Mucosa of stomach (tissue), 1 donor: ENCODE data around the gene SHPK.

Source experiments
- H3K27me3 ChIP-seq: one replicate; pipeline ENCODE4 v1.7.0; 2013; ENCODE audit warnings: mild to moderate bottlenecking, low read length; ENCODE audit not compliant: control insufficient read depth, insufficient read depth
- H3K36me3 ChIP-seq: one replicate; pipeline ENCODE4 v1.7.0; 2013; ENCODE audit warnings: low read length; ENCODE audit not compliant: control insufficient read depth, insufficient read depth
- H3K4me1 ChIP-seq: one replicate; pipeline ENCODE4 v1.7.0; 2013; ENCODE audit warnings: mild to moderate bottlenecking, low read length; ENCODE audit not compliant: control insufficient read depth, insufficient read depth
- H3K4me3 ChIP-seq: one replicate; pipeline ENCODE4 v1.7.0; 2013; ENCODE audit warnings: low read length
- H3K9ac ChIP-seq: one replicate; pipeline ENCODE4 v1.7.0; 2013; ENCODE audit warnings: mild to moderate bottlenecking, low read length, moderate library complexity
- H3K9me3 ChIP-seq: one replicate; pipeline ENCODE4 v1.7.0; 2013; ENCODE audit warnings: mild to moderate bottlenecking, low read length, moderate library complexity; ENCODE audit not compliant: control insufficient read depth
- donor health status: Pancreatic carcinoma.

The SHPK gene

DNA sequence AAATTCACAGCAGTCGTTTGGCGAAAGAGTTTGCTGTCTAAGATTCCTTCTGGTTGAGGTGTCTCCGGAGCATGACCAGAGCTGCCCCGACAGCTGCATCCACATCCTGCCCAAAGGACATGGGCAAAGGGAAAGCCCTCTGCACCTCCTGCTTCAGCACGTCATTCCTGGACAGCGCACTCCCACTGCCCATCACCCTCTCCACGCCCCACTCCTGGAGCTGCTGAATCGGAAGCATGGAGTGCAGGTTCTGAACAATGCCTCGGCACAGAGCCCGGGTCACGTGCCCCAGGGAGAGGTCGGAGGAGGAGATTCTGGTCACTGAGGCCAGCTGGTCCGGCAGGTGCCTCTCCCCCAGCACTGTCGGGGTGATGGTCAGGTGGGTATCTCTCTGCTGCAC, 25.5 kb downstream of the SHPK start:
- Histone ChIP-seq H3K27me3 (no peaks in the 10 kb centered on the region), H3K9ac (no peak overlapping the region), H3K9me3 (no peaks in the 10 kb centered on the region), H3K4me1 (no peaks in the 10 kb centered on the region), H3K4me3 (no peak overlapping the region), H3K36me3 (no peaks in the 10 kb centered on the region)

DNA sequence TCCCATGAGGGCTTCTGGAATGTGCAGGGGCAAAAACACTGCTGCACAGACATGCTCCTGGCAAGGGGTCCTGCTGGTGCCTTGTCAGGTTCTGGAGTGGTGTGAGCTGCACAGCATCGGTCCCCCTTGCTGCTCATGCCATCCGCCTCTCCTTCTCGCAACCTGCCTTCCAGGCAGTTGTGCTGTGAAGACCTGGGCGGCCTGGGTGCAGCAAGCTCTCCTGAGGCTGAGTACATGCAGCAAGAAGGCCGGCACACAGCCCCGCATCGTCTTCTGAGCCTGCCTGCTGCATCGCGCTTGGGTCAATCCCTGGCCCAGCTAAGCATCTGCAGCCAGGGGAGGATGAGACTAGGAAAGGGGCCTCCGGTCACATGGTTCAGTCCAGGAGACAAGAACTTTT, 26.4 kb downstream of the SHPK start:
- no peak overlapping the region for H3K4me3 ChIP-seq
- no peaks in the 10 kb centered on the region for H3K9me3 ChIP-seq
- H3K4me1 ChIP-seq, result no peaks in the 10 kb centered on the region
- H3K9ac ChIP-seq, result no peak overlapping the region
- H3K27me3 ChIP-seq, result no peaks in the 10 kb centered on the region
- H3K36me3 ChIP-seq, result no peaks in the 10 kb centered on the region

DNA sequence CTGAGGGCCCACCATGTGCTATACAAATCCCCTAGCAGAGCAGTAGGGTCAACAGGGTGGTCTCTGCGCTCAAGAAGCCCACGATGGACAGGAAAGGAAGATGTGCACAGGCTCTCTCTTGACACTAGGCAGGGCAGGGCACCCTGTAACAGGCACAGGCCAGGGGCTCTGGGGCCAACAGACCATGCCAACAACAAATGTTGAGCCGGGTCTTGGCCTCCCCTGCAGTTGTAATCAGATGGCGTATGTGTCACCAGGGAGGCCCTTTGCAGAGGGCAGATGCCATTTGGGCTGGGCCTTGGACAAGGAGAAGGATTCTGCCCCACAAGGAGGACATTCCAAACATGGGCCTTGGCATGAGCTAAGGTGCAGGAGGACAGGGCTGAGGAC, 32.2 kb downstream of the SHPK start:
- Histone ChIP-seq H3K27me3 (no peaks in the 10 kb centered on the region), H3K4me3 (no peak overlapping the region), H3K9me3 (no peaks in the 10 kb centered on the region), H3K36me3 (no peaks in the 10 kb centered on the region), H3K4me1 (no peaks in the 10 kb centered on the region), H3K9ac (no peak overlapping the region)

DNA sequence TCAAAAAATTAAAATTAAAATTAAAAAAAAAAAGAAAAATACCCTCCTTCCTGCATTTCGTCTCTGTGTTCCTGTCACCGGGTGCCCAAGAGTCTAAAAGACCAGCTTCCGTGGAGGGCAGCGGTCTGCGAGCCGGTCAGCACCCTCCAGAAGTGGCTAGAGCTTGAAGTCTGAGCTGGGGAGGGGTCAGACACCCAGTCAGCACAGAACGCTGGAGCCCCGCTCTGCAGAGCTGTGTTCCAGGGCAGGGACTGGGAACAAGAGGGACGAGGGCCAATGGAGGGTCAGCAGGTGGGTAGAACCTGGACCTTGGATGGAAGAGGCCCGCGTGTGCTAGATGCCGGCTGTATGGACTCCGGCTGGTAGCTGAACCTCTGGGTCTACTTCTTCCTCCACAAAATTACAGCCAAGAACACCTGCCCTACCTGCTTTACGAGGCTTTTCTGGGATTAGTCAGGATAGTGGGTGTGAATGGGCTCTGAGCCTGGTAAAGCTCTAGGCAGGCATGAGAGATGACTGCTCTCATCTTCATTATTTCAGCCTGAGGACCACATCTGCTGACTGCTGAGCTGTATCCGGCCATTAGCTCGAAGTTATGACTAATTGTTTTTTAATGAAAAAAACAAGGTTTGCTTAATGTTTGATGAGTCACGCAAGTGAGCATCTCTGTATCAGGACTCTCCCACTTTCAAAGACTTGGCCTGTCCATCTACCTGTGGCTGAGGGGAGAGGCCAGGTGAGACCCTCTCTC, 32.8 kb downstream of the SHPK start:
- H3K9me3 ChIP-seq, result no peaks in the 10 kb centered on the region
- H3K27me3 ChIP-seq, result no peaks in the 10 kb centered on the region
- H3K9ac ChIP-seq, result no peak overlapping the region
- no peaks in the 10 kb centered on the region for H3K36me3 ChIP-seq
- H3K4me1 ChIP-seq, result no peaks in the 10 kb centered on the region
- H3K4me3 ChIP-seq, result no peak overlapping the region

DNA sequence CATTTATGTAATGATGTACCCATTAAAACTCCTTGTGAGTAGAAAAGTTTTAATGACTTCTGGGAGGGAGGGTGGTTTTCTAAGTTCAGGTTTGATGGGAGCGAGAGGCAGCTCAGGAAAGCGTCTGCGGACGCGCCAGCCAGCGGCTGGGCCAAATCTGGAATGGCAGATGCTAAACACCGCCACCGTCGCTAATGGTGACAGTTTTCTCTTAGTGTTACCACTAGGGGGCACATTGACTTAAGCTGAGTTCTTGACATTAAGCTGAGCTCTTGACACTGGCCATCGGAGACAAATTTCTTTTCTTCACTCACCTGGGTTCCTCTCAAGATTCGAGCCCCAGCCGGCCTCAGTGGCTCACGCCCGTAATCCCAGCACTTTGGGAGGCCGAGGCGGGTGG, 33.6 kb downstream of the SHPK start:
- Histone ChIP-seq H3K9me3 (no peaks in the 10 kb centered on the region), H3K36me3 (no peaks in the 10 kb centered on the region), H3K27me3 (no peaks in the 10 kb centered on the region), H3K9ac (no peak overlapping the region), H3K4me3 (no peak overlapping the region), H3K4me1 (no peaks in the 10 kb centered on the region)

DNA sequence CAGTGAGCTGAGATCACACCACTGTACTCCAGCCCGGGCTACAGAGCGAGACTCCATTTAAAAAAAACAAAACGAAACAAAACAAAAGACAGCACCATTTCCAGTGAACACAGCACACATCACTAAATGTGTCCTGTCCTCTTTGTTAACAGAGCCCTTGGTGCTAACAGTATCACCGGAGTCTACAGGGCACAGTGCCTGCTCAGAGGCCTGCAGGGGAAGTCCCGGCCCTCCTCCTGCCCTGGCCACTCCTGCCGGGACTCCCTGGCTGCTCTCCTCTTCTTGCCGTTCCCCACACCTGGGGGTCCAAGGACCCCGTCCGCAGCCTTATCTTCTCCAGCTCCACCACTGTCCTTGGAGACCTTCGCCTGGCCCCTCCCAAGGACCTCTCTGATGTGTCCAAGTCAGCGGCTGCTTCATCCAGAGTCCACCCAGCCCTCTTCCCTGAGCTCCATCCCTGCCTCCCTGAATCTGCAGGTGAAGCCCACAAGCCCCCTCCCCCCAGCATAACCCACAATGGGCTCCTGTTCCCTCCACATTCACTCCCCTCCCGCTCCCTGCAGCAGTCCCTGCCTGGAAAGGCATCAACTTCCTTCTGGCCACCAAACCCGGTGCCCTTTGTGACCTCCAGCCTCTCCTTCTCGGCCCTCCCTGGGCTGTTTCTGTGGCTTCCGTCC, 35.4 kb downstream of the SHPK start:
- Histone ChIP-seq H3K9ac (no peak overlapping the region), H3K4me3 (no peak overlapping the region), H3K27me3 (no peaks in the 10 kb centered on the region), H3K4me1 (no peaks in the 10 kb centered on the region), H3K36me3 (no peaks in the 10 kb centered on the region), H3K9me3 (no peaks in the 10 kb centered on the region)

DNA sequence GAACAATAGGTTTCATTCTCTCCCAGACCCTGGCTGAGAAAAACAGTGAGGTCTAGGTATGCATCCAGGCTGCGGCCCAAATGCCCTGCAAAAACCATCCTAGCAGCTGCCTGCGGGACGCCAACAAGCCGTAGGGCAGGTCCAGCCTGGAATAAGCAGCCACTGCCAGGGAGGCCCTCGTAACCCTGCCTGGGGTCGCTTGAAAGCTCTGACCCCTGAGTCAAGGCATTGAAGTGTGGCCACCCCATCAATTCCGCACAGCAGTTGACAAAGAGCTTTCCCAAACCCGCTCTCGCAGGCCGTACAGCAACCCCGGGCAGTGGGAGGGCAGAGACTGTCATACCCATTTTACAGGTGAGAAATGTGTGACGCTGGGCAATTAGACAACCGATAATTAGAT, 38.0 kb downstream of the SHPK start:
- H3K36me3 ChIP-seq, result no peaks in the 10 kb centered on the region
- H3K27me3 ChIP-seq, result no peaks in the 10 kb centered on the region
- no peaks in the 10 kb centered on the region for H3K9me3 ChIP-seq
- H3K4me1 ChIP-seq, result no peaks in the 10 kb centered on the region
- H3K4me3 ChIP-seq, result no peak overlapping the region
- no peak overlapping the region for H3K9ac ChIP-seq

DNA sequence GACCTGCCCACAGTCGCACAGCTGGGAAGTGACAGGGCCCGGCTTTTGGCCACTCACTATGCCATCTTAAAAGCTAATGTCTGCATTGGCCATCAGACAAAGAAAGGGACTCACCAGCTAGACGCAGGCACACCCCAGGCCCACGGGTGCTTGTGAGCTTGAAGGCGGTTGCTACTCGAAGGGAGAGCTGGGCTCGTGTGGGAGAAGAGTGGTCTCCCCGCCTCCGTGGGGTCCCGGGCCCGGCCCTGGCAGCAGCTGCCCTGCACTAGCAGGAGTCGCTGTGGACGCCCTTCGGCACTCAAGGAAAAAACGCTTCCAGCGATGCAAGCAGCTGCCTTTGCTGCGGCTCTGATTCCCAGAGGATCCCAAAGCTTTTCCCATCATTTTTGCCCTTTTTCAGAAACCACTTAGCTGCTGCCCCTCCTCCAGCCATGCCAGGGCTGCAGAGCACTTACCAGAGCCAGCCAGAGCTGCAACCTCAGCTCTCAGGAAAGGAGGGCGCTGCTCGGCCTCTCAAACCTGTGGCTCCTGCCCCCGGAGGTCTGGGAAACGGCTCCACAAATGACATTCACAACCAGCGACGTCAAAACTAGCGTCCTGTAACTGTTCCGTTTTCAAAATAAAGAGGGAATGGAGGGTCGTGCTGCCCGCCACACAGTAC, 39.1 kb downstream of the SHPK start:
- Histone ChIP-seq H3K4me3 (no peak overlapping the region), H3K36me3 (no peaks in the 10 kb centered on the region), H3K4me1 (no peaks in the 10 kb centered on the region), H3K9me3 (no peaks in the 10 kb centered on the region), H3K27me3 (no peaks in the 10 kb centered on the region), H3K9ac (no peak overlapping the region)

DNA sequence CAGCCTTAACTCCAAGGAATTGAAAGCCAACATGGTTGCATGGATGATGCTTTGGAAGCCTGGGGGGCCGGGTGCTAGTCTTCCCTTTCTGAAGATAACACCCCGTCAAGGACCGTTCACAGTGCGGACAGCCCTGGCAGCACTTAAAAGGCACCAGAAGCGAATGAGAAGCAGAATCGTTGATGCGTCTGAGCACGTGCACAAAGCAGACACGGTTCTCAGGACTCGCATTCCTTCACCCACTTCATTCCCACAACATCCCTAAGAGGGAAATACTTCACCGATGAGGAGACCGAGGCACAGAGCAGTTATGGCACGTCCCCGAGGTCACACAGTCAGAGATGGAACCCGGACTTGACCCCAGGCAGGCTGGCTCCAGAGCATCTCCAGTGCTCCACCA, 41.1 kb downstream of the SHPK start:
- Histone ChIP-seq H3K4me1 (no peaks in the 10 kb centered on the region), H3K9ac (no peak overlapping the region), H3K4me3 (no peak overlapping the region), H3K36me3 (no peaks in the 10 kb centered on the region), H3K27me3 (no peaks in the 10 kb centered on the region), H3K9me3 (no peaks in the 10 kb centered on the region)

DNA sequence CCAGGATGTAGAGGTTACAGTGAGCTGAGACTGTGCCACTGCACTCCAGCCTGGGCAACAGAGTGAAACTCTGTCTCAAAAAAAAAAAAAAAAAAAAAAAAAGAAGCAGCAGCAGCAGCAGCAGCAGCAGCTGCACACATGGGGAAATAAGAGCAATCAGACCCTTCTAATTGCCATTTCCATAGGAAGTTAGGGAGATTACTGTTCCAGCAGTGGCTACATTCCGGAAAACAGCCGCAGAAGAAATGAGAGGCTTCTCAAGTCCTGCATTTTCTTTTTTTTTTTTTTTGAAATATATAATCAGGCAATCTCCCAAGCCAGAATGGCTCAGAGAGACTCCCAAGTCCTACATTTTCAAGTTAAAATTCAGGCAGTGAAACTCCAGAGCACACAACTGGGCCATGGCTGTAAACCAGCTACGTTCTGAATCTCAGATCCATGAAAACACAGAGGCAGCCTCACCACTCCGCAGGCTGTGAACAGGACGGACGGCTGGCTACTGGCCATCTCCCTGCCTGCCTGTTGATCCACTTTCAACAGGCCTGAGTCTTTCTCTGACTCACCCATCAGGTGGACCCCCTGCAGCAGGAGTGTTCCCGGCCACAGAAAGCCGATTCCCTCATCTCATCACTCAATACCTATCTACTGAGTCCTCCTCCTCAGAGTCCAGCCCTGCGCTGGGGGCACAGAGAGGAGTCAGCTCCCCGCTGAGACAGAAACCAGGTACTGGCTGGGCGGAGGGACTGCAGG, 41.8 kb downstream of the SHPK start:
- Histone ChIP-seq H3K9ac (no peak overlapping the region), H3K4me3 (no peak overlapping the region), H3K27me3 (no peaks in the 10 kb centered on the region), H3K4me1 (no peaks in the 10 kb centered on the region), H3K36me3 (no peaks in the 10 kb centered on the region), H3K9me3 (no peaks in the 10 kb centered on the region)

DNA sequence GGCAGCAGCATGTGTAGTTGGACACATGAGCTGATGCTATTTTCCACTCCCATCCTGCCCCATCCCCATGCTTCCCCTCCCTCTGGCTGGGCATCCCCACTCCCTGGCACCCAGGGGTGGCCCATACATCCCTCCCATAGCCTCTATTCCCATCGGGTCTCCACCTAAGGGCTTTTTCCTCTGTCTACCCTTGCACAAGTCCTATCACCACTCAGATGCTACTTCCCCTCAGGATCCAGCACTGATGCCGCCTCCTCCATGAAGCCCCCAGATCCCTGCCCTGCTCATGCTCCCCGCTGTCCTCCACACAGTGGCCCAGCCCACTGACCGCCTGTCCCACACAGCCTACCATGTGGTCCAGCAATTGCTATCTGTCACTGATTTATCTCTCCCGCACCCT, 42.7 kb downstream of the SHPK start:
- Histone ChIP-seq H3K9me3 (no peaks in the 10 kb centered on the region), H3K27me3 (no peaks in the 10 kb centered on the region), H3K9ac (no peak overlapping the region), H3K36me3 (no peaks in the 10 kb centered on the region), H3K4me1 (no peaks in the 10 kb centered on the region), H3K4me3 (no peak overlapping the region)
